Endodermal cell (in vitro differentiated cells): ENCODE data around the gene ARL16. TPM values are rescaled to one million over a fixed set of nuclear protein-coding genes. Genes with fewer than 3 reads are reported as not detected.

ENCODE experiments used
- DNase-seq: peaks from one replicate; pipeline ENCODE4 v3.0.0-alpha.2; 2017
- H3K27ac ChIP-seq: 2 replicates; pipeline ENCODE4 v1.5.1; 2013; ENCODE audit warnings: mild to moderate bottlenecking, low read depth, low read length, moderate library complexity
- H3K27me3 ChIP-seq: 2 replicates; pipeline ENCODE4 v1.6.1; 2013; ENCODE audit warnings: mild to moderate bottlenecking, low read length, moderate library complexity; ENCODE audit not compliant: insufficient read depth, control insufficient read depth, poor library complexity, severe bottlenecking
- H3K36me3 ChIP-seq: 2 replicates; pipeline ENCODE4 v1.7.0; 2013; ENCODE audit warnings: mild to moderate bottlenecking, low read length, moderate library complexity; ENCODE audit not compliant: control insufficient read depth, insufficient read depth
- H3K4me1 ChIP-seq: one replicate; pipeline ENCODE4 v1.7.0; 2013; ENCODE audit warnings: low read length; ENCODE audit not compliant: control insufficient read depth, insufficient read depth
- H3K4me3 ChIP-seq: 2 replicates; pipeline ENCODE4 v1.5.1; 2013; ENCODE audit warnings: mild to moderate bottlenecking, low read length, moderate library complexity
- H3K9ac ChIP-seq: 2 replicates; pipeline ENCODE4 v1.6.1; 2013; ENCODE audit warnings: mild to moderate bottlenecking, low read length, moderate library complexity; ENCODE audit not compliant: poor library complexity, severe bottlenecking; ENCODE audit errors: extremely low read depth
- H3K9me3 ChIP-seq: 2 replicates; pipeline ENCODE4 v1.6.1; 2013; ENCODE audit warnings: mild to moderate bottlenecking, low read length, moderate library complexity; ENCODE audit not compliant: control insufficient read depth
- H3K27ac Mint-ChIP-seq: 2 replicates; pipeline ENCODE4 v1.8.0; 2020; ENCODE audit warnings: mixed read lengths
- H3K27me3 Mint-ChIP-seq: 2 replicates; pipeline ENCODE4 v1.8.0; 2021; ENCODE audit warnings: mild to moderate bottlenecking, mixed read lengths; ENCODE audit not compliant: insufficient read depth
- H3K36me3 Mint-ChIP-seq: 2 replicates; pipeline ENCODE4 v1.8.0; 2020; ENCODE audit warnings: low read depth, mixed read lengths
- H3K4me1 Mint-ChIP-seq: 2 replicates; pipeline ENCODE4 v1.8.0; 2020; ENCODE audit warnings: mixed read lengths
- H3K4me3 Mint-ChIP-seq: 2 replicates; pipeline ENCODE4 v1.8.0; 2020; ENCODE audit warnings: mild to moderate bottlenecking, moderate library complexity, mixed read lengths
- H3K9me3 Mint-ChIP-seq: 2 replicates; pipeline ENCODE4 v1.8.0; 2020; ENCODE audit warnings: mild to moderate bottlenecking, mixed read lengths
- CTCF ChIP-seq: fragments of 200-600 bp; sonication (generic); conservative IDR thresholded peaks from 2 replicates; pipeline ENCODE4 v1.5.0; 2021; ENCODE audit warnings: antibody characterized with exemption, mild to moderate bottlenecking
- WGBS, 2 experiments: methylation state at CpG; one replicate each; pipeline versions ENCODE4 v1.1.5 to v1.1.7; 2013; ENCODE audit warnings: missing lambda C conversion rate in 2 of 2, mixed read lengths in 1 of 2; ENCODE audit not compliant: insufficient coverage in 1 of 2, insufficient read length in 1 of 2; 5-methylcytosine and 5-hydroxymethylcytosine counted together
- microRNA-seq: library from miRNA; unstranded; fragments of <30 nt; microRNA quantifications from one replicate; pipeline ENCODE4 v1.2.0, GENCODE V29; 2020; ENCODE audit warnings: borderline microRNAs expressed
- total RNA-seq, 2 donors: library from RNA; stranded (reverse); fragmentation: NEBNext Ultra II Directional in 1 of 2; extraction: Animal tissue kit (Norgen Biotek cat#: 25700) in 1 of 2; gene quantifications; 2 replicates in 1 of 2; 3 replicates in 1 of 2; pipeline ENCODE4 v1.2.1, GENCODE V29; 2021

The ARL16 gene
- total RNA-seq, 2 donors from 2014 or later = 41.2 to 47.8 TPM

- H3K4me3 ChIP-seq = peak overlapping the region; percentile 99
- H3K36me3 ChIP-seq = peaks cover 17% of the 10 kb centered on the region
- H3K36me3 Mint-ChIP-seq = peaks cover 23% of the 10 kb centered on the region
- H3K4me1 ChIP-seq = no peaks in the 10 kb centered on the region
- H3K9me3 Mint-ChIP-seq = no peaks in the 10 kb centered on the region
- H3K27me3 Mint-ChIP-seq = no peaks in the 10 kb centered on the region
- WGBS, 2 experiments = 94 to 96% methylated on average over 5 of the region's 5 CpGs
- H3K9me3 ChIP-seq = no peaks in the 10 kb centered on the region
- no peak overlapping the region for H3K27ac ChIP-seq
- peak overlapping the region; percentile 88 for H3K4me3 Mint-ChIP-seq
- peak overlapping the region; percentile 99 for H3K27ac Mint-ChIP-seq
- no peak for TF ChIP-seq CTCF
- DNase-seq = no peak
- H3K4me1 Mint-ChIP-seq = peaks cover 5% of the 10 kb centered on the region
- peak overlapping the region; percentile 92 for H3K9ac ChIP-seq
- H3K27me3 ChIP-seq = no peaks in the 10 kb centered on the region
Observed at GRCh38 chr17:81635431-81635830, 48.2 kb downstream of the ARL16 start.

GRCh38 chr17:81631482-81631881 is 52.1 kb downstream of the ARL16 start:
- peaks cover 60% of the 10 kb centered on the region for H3K36me3 Mint-ChIP-seq
- 93 to 94% methylated on average over 6 of the region's 7 CpGs for WGBS, 2 experiments
- no peaks in the 10 kb centered on the region for H3K9me3 Mint-ChIP-seq
- H3K27ac Mint-ChIP-seq = peak overlapping the region; percentile 81
- no peaks in the 10 kb centered on the region for H3K27me3 Mint-ChIP-seq
- no peak overlapping the region for H3K9ac ChIP-seq
- no peak overlapping the region for H3K27ac ChIP-seq
- no peak for TF ChIP-seq CTCF
- peaks cover 51% of the 10 kb centered on the region for H3K36me3 ChIP-seq
- peaks cover 3% of the 10 kb centered on the region for H3K4me1 Mint-ChIP-seq
- H3K27me3 ChIP-seq = no peaks in the 10 kb centered on the region
- no peak overlapping the region for H3K4me3 ChIP-seq
- no peak overlapping the region for H3K4me3 Mint-ChIP-seq
- DNase-seq = peak; percentile 48
- no peaks in the 10 kb centered on the region for H3K9me3 ChIP-seq
- H3K4me1 ChIP-seq = no peaks in the 10 kb centered on the region

Small RNA genes lying within 50 kb of the gene (microRNA-seq; reads per million reads assigned to microRNA genes)
- not detected for gene MIR6786

Other genes with a start within 250 kb of the ARL16 start
- 1,000 to 10,000 TPM; 4,461 to 5,616 TPM for gene ACTG1, start 171.0 kb downstream of the ARL16 start, total RNA-seq
- 1 to 10 TPM; 1.0 to 1.8 TPM for gene FSCN2, start 155.4 kb downstream of the ARL16 start, total RNA-seq
- gene FAAP100, start 131.4 kb downstream of the ARL16 start, total RNA-seq = 10 to 100 TPM; 34.5 to 39.5 TPM
- 100 to 1,000 TPM; 113 to 118 TPM for gene NPLOC4, start 46.7 kb downstream of the ARL16 start, total RNA-seq
- gene TSPAN10, start 46.6 kb downstream of the ARL16 start, total RNA-seq = 1 to 10 TPM; 1.3 to 1.8 TPM
- 1 to 10 TPM; 3.2 to 4.3 TPM for gene PDE6G, start 27.3 kb downstream of the ARL16 start, total RNA-seq
- 10 to 100 TPM; 30.2 to 36.5 TPM for gene OXLD1, start 17.2 kb downstream of the ARL16 start, total RNA-seq
- gene CCDC137, start 17.1 kb downstream of the ARL16 start, total RNA-seq = 10 to 100 TPM; 35.8 to 44.2 TPM
- gene HGS, start 214 bp upstream of the ARL16 start, total RNA-seq = 100 to 1,000 TPM; 114 to 130 TPM
- gene MRPL12, start 19.6 kb upstream of the ARL16 start, total RNA-seq = 100 to 1,000 TPM in 1 of 2 donors, 10 to 100 TPM in 1; 99.4 to 105 TPM
- gene SLC25A10, start 28.5 kb upstream of the ARL16 start, total RNA-seq = 10 to 100 TPM; 24.8 to 37.6 TPM
- gene GCGR, start 120.4 kb upstream of the ARL16 start, total RNA-seq = 1 to 10 TPM in 1 of 2 donors, not detected in 1; 4.0 TPM
- gene MCRIP1, start 149.5 kb upstream of the ARL16 start, total RNA-seq = 100 to 1,000 TPM; 164 to 183 TPM
- gene PPP1R27, start 151.3 kb upstream of the ARL16 start, total RNA-seq = not detected
- 100 to 1,000 TPM; 493 to 535 TPM for gene P4HB, start 176.7 kb upstream of the ARL16 start, total RNA-seq
- gene ARHGDIA, start 187.5 kb upstream of the ARL16 start, total RNA-seq = 100 to 1,000 TPM; 240 to 254 TPM
- gene ALYREF, start 207.8 kb upstream of the ARL16 start, total RNA-seq = 100 to 1,000 TPM; 154 to 170 TPM
- 100 to 1,000 TPM; 161 to 195 TPM for gene ANAPC11, start 207.9 kb upstream of the ARL16 start, total RNA-seq
- 1 to 10 TPM; 3.3 to 3.7 TPM for gene NPB, start 218.4 kb upstream of the ARL16 start, total RNA-seq
- gene PCYT2, start 227.6 kb upstream of the ARL16 start, total RNA-seq = 10 to 100 TPM; 66.8 to 70.9 TPM
- 10 to 100 TPM; 21.8 to 22.1 TPM for gene SIRT7, start 234.4 kb upstream of the ARL16 start, total RNA-seq
- gene MAFG, start 243.9 kb upstream of the ARL16 start, total RNA-seq = 10 to 100 TPM; 39.9 to 54.1 TPM